Epithelial cell of prostate (primary cell): Measurements from ENCODE around the gene ATCAY.
"Not testable (repeated sequence)": the region's sequence is repeated elsewhere in the genome, so short reads cannot be mapped to it uniquely, and the experiment has no call there.

Experiments used
- DNase-seq: peaks from one replicate; pipeline ENCODE4 v3.0.0-alpha.2; 2011; ENCODE audit warnings: low read depth, low spot score
- H3K27ac ChIP-seq: fragments of 450-650 bp; 2 replicates; pipeline ENCODE4 v1.5.1; 2017; ENCODE audit warnings: mild to moderate bottlenecking

ATCAY gene

DNA sequence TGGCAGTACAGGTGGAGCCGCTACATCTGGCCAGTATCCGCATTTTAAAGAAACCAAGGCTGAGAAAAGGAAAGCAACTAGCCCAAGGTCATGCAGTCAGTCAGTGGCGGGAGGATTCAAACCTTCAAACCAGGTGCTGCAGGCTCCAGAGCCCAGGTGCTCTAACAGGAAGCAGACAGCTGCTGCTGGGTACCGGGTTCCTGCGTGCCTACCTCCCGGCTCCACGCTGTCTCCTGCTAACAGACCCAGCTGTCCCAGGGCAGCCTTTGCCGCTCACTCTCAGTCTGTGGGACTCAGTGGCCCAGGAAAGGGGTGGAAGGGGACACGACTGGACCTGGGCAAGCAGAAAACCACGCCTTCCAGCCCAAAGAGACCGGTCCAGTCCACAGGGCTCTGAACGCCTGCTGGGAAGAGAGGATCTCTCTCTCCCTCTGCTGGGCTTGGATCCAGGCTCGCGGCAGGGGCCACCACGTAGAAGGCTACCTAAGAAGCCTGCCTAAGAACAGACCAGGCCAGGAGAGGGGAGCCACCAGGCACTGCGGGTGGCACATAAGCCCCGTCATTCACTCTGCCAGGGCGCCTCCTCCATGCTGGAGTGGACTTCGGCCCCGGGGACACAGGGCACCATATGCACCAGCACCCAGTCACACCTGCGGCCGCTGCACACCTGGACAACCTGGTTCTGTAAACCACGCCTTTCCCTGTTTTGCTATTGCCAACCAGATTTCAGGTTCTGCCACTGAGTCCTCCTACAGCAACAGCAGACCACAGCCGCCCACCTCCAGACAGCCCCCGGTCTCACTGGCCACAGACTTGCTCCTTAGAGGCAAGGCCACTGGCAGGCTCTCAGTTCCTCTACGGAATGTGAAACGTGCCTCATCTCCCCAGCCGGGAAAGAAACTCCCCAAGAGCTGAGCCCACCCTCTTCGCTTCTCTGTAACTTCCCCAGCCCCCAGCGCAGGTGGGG, 85.8 kb downstream of the ATCAY start:
- no peak for DNase-seq
- H3K27ac ChIP-seq: no peak overlapping the region

DNA sequence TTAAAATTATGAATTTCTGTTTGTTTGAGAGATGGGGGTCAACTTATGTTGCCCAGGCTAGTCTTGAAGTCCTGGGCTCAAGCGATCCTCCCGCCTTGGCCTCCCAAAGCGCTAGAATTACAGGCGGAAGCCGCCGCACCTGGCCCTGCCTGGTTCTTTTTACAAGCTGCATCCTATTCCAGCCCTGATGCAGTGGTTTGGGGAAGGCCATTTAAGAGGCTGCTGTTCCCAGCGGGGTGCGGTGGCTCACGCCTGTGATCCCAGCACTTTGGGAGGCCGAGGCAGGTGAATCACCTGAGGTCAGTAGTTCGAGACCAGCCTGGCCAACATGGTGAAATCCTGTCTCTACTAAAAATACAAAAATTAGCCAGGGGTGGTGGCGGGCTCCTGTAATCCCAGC, 87.5 kb downstream of the ATCAY start:
- DNase-seq: not testable (repeated sequence)
- peak overlapping the region; percentile 98 for H3K27ac ChIP-seq

DNA sequence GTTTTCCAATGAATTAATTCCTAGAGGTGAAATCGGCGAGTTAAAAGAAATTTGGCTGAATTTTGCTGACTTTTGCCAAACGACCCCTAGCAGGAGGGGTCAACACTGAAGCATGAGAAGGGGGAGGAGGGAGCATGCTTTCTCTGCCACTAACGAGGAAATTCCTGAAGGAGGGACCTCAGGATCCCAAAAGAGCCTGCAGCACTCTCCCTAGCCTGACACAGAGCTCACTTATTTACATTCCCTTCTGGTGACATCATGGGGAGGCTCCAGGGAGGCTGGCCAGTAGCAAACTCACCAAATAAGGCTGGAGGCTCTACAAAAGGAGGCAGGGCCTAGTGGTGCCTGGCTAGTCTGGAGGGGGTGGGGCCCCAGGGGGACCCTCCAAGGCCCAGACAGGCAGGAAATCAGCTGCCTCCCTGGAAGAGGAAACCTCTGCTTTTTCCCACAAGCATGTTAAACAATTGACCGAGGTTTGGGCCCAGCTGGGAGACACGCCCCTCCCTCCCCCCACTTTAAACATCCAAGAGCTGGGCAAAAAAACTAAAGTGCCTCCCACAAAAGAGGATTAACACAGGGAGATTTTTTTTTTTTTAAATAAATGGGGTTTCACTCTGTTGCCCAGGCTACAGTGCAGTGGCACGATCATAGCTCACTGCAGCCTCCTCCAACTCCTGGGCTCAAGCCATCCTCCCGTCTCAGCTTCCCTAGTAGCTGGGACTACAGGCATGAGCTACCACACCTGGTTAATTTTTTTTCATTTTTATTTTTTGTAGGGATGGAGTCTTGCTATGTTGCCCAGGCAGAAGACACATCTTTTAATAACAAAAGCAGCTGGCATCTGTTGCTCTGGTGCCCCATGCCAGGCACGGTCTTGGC, 88.3 kb downstream of the ATCAY start:
- peak overlapping the region; percentile 98 for H3K27ac ChIP-seq
- peak; percentile 84 for DNase-seq

DNA sequence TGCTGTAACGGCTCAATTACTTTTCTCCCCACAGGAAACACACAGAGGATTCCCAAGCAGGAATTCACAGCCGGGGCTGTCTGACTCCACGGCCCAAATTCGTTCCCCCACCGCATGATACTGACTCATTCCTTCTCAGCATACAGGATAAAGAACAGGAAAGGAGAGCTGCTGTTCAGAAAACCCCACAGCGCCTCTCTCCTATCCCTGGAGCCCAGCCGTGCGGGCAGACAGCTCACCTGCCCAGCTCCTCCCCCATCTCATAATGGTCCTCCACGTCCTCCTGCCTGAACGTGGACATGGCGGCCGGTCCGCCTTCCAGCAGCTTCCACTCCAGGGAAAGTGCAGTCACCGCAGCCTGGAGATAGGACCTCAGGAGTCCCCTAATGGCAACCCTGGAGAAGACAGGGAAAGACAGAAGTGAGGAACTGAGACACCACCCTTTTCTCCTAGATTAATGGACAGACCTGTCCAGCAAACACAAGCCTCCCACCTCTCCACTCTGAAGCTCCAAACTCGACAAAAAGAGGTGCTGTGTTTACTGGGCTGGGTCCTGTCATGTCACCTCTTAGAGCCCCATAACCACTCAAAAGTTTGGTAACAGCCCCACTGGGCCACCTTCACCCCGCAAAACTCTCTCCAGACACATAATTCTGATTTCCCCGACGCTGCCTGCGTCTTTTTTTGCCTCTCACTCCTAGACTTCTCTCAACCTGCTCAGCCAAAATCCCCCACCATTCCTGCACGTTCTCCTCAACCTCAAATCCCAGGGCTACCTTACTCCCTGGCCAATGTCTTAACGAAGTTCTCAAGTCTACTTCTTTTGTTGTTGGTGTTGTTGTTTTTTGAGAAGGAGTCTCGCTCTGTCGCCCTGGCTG, 89.2 kb downstream of the ATCAY start:
- peak overlapping the region; percentile 98 for H3K27ac ChIP-seq
- DNase-seq: peak; percentile 78

DNA sequence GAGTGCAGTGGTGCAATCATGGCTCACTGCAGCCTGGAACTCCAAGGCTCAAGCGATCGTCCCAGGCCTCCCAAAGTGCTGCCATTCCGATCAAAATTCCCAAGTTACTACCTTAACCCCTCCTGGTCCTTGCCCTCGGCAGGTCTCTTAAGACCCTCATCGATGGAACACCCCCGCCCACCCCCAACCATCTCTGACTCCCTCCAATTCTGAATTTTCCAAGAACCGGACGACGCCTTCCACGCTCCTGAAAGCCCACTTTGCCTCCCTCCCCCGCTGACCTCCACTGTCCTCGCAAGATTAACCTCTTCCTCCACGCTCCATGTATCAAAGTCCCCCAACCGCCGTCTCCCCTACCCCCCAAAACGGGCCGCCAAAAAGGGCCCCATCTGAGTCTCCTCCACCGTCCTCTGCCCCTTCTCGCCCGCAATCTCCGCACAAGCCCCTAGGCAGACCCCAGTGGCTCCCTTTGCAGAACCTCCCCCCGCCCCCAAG, 89.9 kb downstream of the ATCAY start:
- no peak for DNase-seq
- peak overlapping the region; percentile 98 for H3K27ac ChIP-seq

DNA sequence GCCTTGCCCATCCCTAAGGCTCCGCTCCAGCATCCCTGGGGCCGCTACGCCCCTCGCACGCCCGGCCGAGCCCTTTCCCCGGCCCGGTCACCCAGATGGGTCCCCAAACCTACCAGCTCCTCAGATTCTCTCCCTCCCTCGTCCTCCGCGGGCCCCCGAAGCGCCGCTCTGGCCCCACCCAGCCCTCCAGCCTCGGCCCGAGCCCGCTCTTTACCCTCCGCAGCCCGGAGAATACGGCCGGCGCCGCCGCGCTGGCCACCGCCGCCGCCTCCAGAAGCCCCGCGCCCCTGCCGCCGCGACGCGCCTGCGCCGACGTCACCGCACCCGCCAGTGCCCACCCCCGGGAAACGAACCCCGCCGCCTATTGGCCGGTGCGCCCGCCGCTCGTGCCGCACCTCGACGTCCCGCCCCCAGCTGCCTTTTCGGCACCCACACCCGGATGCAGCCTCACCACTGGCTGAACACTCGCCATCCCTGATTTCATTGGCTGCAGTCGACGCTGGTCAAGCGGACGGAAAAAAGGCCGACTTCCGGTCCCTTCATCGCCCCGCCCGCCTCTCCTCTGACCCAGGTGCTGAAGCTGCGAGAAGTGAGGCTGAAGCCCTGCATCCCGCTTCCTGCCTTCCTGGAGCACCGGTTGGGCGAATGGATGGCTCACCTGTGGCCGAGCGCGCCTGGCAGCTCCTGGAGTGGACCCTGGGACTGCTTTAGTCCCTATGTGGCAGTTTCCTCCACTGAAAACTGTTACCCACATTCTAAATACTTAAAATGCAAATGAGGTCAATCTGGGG, 90.5 kb downstream of the ATCAY start, which contains the start of gene DAPK3:
Gene DAPK3, minus strand, starts transcription at position 292 of the 791 bp plus-strand sequence. CDS start 1,364 bp downstream, outside the sequence.
- H3K27ac ChIP-seq: peak within 1 kb of the TSS; percentile 98
- DNase-seq: peak; percentile 96

DNA sequence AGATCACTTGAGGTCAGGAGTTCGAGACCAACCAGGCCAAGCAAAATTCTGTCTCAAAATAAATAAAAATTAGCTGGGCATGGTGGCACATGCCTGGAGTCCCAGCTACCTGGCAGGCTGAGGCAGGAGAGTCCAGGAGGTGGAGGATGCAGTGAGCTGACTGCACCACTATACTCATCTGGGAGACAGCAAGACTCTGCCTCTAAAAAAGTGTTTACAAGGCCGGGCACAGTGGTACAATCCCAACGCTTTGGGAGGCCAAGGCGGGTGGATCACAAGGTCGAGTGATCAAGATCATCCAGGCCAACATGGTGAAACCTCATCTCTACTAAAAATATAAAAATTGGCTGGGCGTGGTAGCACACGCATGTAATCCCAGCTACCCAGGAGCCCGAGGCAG, 94.7 kb downstream of the ATCAY start:
- no peak for DNase-seq
- H3K27ac ChIP-seq: no peak overlapping the region

DNA sequence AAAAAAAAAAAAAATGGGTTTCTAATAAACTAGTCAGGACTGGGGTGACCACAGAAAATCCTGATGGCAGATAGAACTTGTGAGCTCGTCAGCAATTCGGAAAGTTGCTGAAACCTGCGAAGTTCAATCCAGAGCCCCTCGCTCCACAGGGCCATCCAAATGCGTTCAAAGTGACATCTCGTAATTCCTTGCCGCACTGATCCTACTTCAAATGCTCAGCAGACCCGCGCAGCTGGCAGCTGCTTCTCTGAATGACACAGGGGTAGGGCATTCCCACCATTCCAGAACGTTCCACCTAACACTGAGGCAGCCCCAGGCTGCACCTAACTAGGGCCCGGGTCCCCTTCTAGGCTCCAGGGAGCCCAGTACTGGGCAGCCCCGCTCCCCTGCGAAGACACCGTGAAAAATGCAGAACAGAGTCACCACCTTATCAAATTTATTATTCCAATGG, 95.2 kb downstream of the ATCAY start:
- no peak for DNase-seq
- no peak overlapping the region for H3K27ac ChIP-seq

DNA sequence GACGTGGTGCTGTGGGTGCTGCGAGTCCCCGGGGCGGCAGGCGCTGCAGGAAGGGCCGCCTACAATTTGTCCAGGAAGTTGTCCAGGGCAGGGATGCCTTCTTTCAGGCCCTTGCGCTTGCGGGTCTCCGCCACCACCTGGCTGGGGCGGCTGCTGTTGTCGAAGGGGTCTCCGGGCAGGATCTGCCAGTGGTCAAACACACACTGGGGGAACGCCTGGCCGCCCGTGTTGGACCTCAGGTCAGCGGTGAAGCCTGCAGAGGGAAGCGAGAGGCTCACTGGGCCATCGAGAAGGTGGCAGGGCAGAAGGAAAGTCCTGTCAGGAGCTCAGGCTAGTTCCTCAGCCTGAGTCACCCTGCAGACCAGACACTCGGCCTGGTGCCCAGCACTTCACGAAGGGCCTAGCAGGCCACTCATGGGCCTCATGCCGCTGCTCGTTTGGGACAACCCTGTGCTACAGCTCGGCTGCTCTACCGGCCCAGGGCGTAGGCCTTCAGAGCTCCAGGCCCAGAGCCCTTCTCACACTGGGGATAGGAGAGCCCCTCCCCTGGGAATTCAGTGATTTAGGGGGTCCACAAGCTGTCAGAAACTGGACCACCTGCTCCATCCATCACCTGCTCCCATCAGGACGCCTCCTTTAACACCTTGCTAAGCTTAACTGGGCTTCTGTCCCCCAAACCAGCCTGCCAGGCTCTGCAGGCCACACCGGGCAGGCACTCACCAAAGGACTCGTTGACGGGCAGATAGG, 96.2 kb downstream of the ATCAY start:
- no peak for DNase-seq
- no peak overlapping the region for H3K27ac ChIP-seq
